ENCODE measurements around the gene SPATA25. TPM values are rescaled to one million over a fixed set of nuclear protein-coding genes. Genes with fewer than 3 reads are reported as not detected.
A peak's percentile ranks its signal among the peaks of the same experiment; 100 is the strongest.

SPATA25 gene
- total and polyA plus RNA-seq, 2 experiments from 2014 or later, result 0.41 to 5.6 TPM

DNA sequence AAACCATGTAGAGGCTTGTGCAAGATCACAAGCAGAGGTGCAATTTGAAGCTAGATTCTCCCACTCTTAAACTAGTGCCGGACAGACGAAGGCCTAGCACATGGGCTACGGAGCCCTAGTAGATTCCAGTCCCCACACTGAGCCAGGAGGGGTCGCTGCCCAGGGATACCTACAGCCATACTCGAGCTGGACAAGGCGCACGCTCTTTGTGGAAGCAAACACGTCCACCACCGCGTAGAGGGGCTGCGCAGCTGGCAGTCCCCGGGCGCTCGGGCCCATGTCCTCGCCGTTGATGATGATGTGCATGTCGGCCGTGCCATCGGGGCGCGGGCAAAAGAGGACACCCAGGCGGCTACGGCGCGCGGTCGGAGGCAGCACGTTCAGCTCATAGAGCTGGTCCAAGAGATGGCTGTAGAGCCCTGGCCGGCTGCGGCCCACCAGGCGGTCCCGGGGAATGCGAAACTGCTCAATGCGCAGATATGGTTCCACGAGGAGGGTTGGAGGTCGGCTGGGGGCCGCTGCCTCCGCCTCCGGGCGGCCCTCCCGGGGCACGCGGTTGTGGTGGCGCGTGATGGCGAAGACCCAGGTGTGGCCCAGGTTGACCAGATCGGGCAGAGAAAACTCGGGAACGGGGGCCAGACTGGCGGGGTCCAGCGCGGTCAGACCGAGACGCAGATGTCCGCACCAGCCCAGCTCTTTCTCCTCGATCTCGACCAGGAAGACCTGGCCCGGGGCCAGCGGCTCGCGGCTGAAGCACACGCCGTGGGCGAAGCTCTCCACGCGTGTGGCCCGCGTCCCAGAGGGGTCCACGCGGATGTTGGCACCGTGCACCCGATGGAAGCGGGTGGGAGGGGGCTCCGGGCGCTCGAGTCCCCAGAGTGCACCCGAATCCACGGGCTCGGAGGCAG is 2.9 kb upstream of the SPATA25 start:
- H3K36me3 ChIP-seq (replicated peaks; ENCODE audit: insufficient read depth, low read depth), result no peaks in the 10 kb centered on the region
- no peaks in the 10 kb centered on the region for H3K9me2 ChIP-seq (replicated peaks; ENCODE audit: insufficient read depth)
- peaks cover 44% of the 10 kb centered on the region for H3K79me2 ChIP-seq
- H2AFZ ChIP-seq, result peak overlapping the region; percentile 43
- H4K20me1 ChIP-seq (ENCODE audit: insufficient read depth, poor library complexity, severe bottlenecking), result peaks cover 3% of the 10 kb centered on the region
- no peaks in the 10 kb centered on the region for H3K27me3 ChIP-seq
- peaks cover 14% of the 10 kb centered on the region for H3K4me1 ChIP-seq (ENCODE audit: insufficient read depth)
- peak; percentile 92 for DNase-seq (ENCODE audit: low spot score)
- H3K4me2 ChIP-seq, result peak overlapping the region; percentile 92
- H3K27ac ChIP-seq, result peak overlapping the region; percentile 86
- H3K9me3 ChIP-seq (ENCODE audit: low read depth), result no peaks in the 10 kb centered on the region
- WGBS (ENCODE audit: low lambda C conversion rate, missing lambda C conversion rate), result 2% methylated on average over 62 of the region's 79 CpGs
- peak overlapping the region; percentile 26 for H3K4me3 ChIP-seq
- TF ChIP-seq EZH2 (IDR thresholded peaks at IDR 0.05; ENCODE audit: borderline replicate concordance) (no peak), EZH2phosphoT487 (IDR thresholded peaks at IDR 0.05; ENCODE audit: low read depth, severe bottlenecking, unreplicated experiment) (no peak)
- TF ChIP-seq, protein P1, sequence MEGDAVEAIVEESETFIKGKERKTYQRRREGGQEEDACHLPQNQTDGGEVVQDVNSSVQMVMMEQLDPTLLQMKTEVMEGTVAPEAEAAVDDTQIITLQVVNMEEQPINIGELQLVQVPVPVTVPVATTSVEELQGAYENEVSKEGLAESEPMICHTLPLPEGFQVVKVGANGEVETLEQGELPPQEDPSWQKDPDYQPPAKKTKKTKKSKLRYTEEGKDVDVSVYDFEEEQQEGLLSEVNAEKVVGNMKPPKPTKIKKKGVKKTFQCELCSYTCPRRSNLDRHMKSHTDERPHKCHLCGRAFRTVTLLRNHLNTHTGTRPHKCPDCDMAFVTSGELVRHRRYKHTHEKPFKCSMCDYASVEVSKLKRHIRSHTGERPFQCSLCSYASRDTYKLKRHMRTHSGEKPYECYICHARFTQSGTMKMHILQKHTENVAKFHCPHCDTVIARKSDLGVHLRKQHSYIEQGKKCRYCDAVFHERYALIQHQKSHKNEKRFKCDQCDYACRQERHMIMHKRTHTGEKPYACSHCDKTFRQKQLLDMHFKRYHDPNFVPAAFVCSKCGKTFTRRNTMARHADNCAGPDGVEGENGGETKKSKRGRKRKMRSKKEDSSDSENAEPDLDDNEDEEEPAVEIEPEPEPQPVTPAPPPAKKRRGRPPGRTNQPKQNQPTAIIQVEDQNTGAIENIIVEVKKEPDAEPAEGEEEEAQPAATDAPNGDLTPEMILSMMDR (IDR thresholded peaks at IDR 0.05; ENCODE audit: poor library complexity), result peak; percentile 76

DNA sequence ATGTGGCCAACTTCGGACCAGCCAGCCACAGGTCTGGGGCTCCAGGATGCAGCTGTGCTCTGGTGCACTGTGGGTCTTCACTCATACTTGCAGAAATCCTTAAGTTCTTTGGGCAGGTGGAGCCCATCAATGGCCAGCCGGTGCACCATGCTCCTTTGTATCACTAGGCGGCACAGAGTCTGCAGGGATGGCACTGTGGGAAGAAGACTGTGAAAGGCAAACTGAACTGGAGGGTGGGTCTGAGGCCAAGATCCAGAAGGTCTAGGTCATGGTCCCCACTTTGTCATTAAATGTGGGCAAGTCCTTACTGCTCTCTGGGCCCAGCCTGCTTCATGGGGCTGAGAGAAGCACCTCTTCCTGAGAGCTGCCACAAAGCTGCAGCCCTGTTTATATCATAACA is 1.3 kb upstream of the SPATA25 start:
- Histone ChIP-seq H3K4me2 (peak overlapping the region; percentile 92), H3K9me2 (replicated peaks; ENCODE audit: insufficient read depth) (no peaks in the 10 kb centered on the region), H3K27me3 (no peaks in the 10 kb centered on the region), H4K20me1 (ENCODE audit: insufficient read depth, poor library complexity, severe bottlenecking) (peaks cover 3% of the 10 kb centered on the region), H2AFZ (no peak overlapping the region), H3K9me3 (ENCODE audit: low read depth) (no peaks in the 10 kb centered on the region), H3K79me2 (peaks cover 40% of the 10 kb centered on the region), H3K36me3 (replicated peaks; ENCODE audit: insufficient read depth, low read depth) (no peaks in the 10 kb centered on the region), H3K27ac (no peak overlapping the region), H3K4me1 (ENCODE audit: insufficient read depth) (peaks cover 22% of the 10 kb centered on the region), H3K4me3 (no peak overlapping the region)
- DNase-seq (ENCODE audit: low spot score), result no peak
- WGBS (ENCODE audit: low lambda C conversion rate, missing lambda C conversion rate), result 91% methylated on average over 3 of the region's 3 CpGs
- TF ChIP-seq, protein P1 (IDR thresholded peaks at IDR 0.05; ENCODE audit: poor library complexity), result no peak
- no peak for TF ChIP-seq EZH2phosphoT487 (IDR thresholded peaks at IDR 0.05; ENCODE audit: low read depth, severe bottlenecking, unreplicated experiment)
- no peak for TF ChIP-seq EZH2 (IDR thresholded peaks at IDR 0.05; ENCODE audit: borderline replicate concordance)

DNA sequence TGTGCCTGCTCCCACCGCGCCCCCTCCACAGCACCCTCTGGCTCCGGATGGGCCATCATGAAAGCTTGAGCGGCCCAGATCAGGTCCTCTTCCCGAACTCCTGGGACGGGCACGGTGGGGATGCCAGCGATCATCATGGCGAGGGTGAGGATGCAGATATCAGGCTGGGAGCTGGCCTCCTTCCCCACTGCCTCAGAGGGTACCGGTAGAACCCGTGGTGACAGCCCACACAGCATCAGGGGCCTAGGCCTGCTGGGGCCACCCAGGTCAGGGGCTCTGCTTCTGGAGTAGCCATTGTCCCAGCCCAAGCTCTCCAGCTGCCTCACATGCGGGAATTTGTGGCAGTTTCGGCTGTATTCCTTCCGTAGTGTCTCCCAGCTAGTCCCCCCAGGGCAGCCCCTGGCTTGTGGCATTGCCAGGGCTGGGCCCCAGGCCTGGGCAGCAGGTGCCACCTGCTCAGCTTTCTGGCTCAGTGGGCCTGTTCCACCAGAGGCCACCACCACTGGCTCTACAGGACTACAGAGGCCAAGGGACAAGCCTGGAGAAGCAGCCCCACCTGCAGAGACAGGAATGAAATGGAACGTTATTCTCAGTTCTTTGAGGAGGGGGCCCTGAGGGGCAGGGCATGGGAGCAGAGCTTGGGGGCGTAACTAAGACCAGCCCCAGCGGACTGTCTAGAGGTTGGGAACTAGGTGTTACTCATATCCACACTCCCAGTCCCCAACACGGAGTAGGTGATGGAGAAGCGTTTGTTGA is 654 bp downstream of the SPATA25 start:
- no peak for TF ChIP-seq EZH2phosphoT487 (IDR thresholded peaks at IDR 0.05; ENCODE audit: low read depth, severe bottlenecking, unreplicated experiment)
- H3K9me3 ChIP-seq (ENCODE audit: low read depth), result no peaks in the 10 kb centered on the region
- no peak overlapping the region for H3K27ac ChIP-seq
- H2AFZ ChIP-seq, result no peak overlapping the region
- H3K4me2 ChIP-seq, result no peak overlapping the region
- 95% methylated on average over 19 of the region's 19 CpGs for WGBS (ENCODE audit: low lambda C conversion rate, missing lambda C conversion rate)
- no peak overlapping the region for H3K4me3 ChIP-seq
- H3K79me2 ChIP-seq, result peaks cover 36% of the 10 kb centered on the region
- H3K27me3 ChIP-seq, result no peaks in the 10 kb centered on the region
- H3K9me2 ChIP-seq (replicated peaks; ENCODE audit: insufficient read depth), result no peaks in the 10 kb centered on the region
- DNase-seq (ENCODE audit: low spot score), result no peak
- peaks cover 3% of the 10 kb centered on the region for H4K20me1 ChIP-seq (ENCODE audit: insufficient read depth, poor library complexity, severe bottlenecking)
- no peaks in the 10 kb centered on the region for H3K36me3 ChIP-seq (replicated peaks; ENCODE audit: insufficient read depth, low read depth)
- peaks cover 17% of the 10 kb centered on the region for H3K4me1 ChIP-seq (ENCODE audit: insufficient read depth)

DNA sequence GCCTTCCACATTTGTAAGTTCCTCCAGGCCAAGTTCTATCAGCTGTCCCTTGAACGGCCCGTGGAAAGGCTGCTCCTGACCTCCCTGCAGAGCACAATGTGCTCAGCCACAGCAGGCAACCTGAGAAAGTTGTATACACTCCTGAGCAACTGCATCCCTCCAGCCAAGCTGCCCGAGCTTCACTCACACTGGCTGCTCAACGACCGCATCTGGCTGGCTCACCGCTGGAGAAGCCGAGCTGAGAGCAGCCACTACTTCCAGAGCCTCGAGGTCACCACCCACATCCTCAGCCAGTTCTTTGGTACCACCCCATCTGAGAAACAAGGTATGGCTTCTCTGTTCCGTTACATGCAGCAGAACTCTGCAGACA is 4.3 kb downstream of the SPATA25 start:
- DNase-seq (ENCODE audit: low spot score), result no peak
- no peak overlapping the region for H2AFZ ChIP-seq
- no peaks in the 10 kb centered on the region for H4K20me1 ChIP-seq (ENCODE audit: insufficient read depth, poor library complexity, severe bottlenecking)
- H3K4me2 ChIP-seq, result no peak overlapping the region
- H3K9me3 ChIP-seq (ENCODE audit: low read depth), result no peaks in the 10 kb centered on the region
- H3K27ac ChIP-seq, result no peak overlapping the region
- TF ChIP-seq, protein P1 (IDR thresholded peaks at IDR 0.05; ENCODE audit: poor library complexity), result no peak
- TF ChIP-seq EZH2phosphoT487 (IDR thresholded peaks at IDR 0.05; ENCODE audit: low read depth, severe bottlenecking, unreplicated experiment), result no peak
- 93% methylated on average over 9 of the region's 9 CpGs for WGBS (ENCODE audit: low lambda C conversion rate, missing lambda C conversion rate)
- no peaks in the 10 kb centered on the region for H3K36me3 ChIP-seq (replicated peaks; ENCODE audit: insufficient read depth, low read depth)
- no peaks in the 10 kb centered on the region for H3K27me3 ChIP-seq
- peaks cover 20% of the 10 kb centered on the region for H3K4me1 ChIP-seq (ENCODE audit: insufficient read depth)
- H3K9me2 ChIP-seq (replicated peaks; ENCODE audit: insufficient read depth), result no peaks in the 10 kb centered on the region
- H3K79me2 ChIP-seq, result peaks cover 16% of the 10 kb centered on the region
- no peak overlapping the region for H3K4me3 ChIP-seq
